Loucy (cell line): Measurements from ENCODE around the gene FRAS1.

Experiments
- H2AFZ ChIP-seq: fragments of 200-600 bp; sonication (generic); 2 replicates; pipeline ENCODE4 v1.6.0; 2016; ENCODE audit warnings: antibody characterized with exemption, mild to moderate bottlenecking, low read length, moderate library complexity
- H3F3A ChIP-seq: fragments of 200-600 bp; 2 replicates; pipeline ENCODE4 v1.6.0; 2016; ENCODE audit warnings: antibody characterized with exemption, low read depth, mild to moderate bottlenecking
- H3K27me3 ChIP-seq: fragments of 200-600 bp; sonication (generic); 2 replicates; pipeline ENCODE4 v1.6.1; 2014; ENCODE audit warnings: low read length, mild to moderate bottlenecking; ENCODE audit not compliant: insufficient read depth, poor library complexity, severe bottlenecking
- H3K36me3 ChIP-seq: fragments of 200-600 bp; sonication (generic); 2 replicates; pipeline ENCODE4 v1.6.1; 2016; ENCODE audit warnings: low read length; ENCODE audit not compliant: insufficient read depth
- H3K4me1 ChIP-seq: fragments of 200-600 bp; sonication (generic); 2 replicates; pipeline ENCODE4 v1.5.1; 2014; ENCODE audit warnings: low read length, mild to moderate bottlenecking; ENCODE audit not compliant: insufficient read depth, poor library complexity, severe bottlenecking
- H3K4me2 ChIP-seq: fragments of 200-600 bp; sonication (generic); 2 replicates; pipeline ENCODE4 v1.6.0; 2014; ENCODE audit warnings: antibody characterized with exemption, low read length, low read depth, mild to moderate bottlenecking; ENCODE audit not compliant: poor library complexity, severe bottlenecking
- H3K4me3 ChIP-seq: fragments of 200-600 bp; sonication (generic); 2 replicates; pipeline ENCODE4 v1.5.1; 2014; ENCODE audit warnings: low read length, mild to moderate bottlenecking, mixed read lengths; ENCODE audit not compliant: poor library complexity, severe bottlenecking
- H3K79me2 ChIP-seq: fragments of 200-600 bp; sonication (generic); 2 replicates; pipeline ENCODE4 v1.6.1; 2014; ENCODE audit warnings: low read length; ENCODE audit not compliant: insufficient read depth
- H3K9ac ChIP-seq: fragments of 200-600 bp; sonication (generic); 2 replicates; pipeline ENCODE4 v1.6.0; 2014; ENCODE audit warnings: mild to moderate bottlenecking, low read depth, low read length, moderate library complexity; ENCODE audit not compliant: poor library complexity, severe bottlenecking
- H3K9me2 ChIP-seq: fragments of 200-600 bp; sonication (generic); replicated peaks from 2 replicates; pipeline ENCODE4 v1.6.1; 2016; ENCODE audit warnings: low read depth, low read length, mixed read lengths
- H3K9me3 ChIP-seq: fragments of 200-600 bp; sonication (generic); 2 replicates; pipeline ENCODE4 v1.6.1; 2014; ENCODE audit warnings: mild to moderate bottlenecking, antibody characterized with exemption, low read length, low read depth; ENCODE audit not compliant: insufficient read depth
- H4K20me1 ChIP-seq: fragments of 200-600 bp; sonication (generic); 2 replicates; pipeline ENCODE4 v1.6.0; 2014; ENCODE audit warnings: antibody characterized with exemption, low read length, mild to moderate bottlenecking; ENCODE audit not compliant: insufficient read depth, poor library complexity, severe bottlenecking
- CTCF ChIP-seq: fragments of 200-600 bp; sonication (generic); conservative IDR thresholded peaks from 2 replicates; pipeline ENCODE4 v1.5.1; 2014; ENCODE audit warnings: mild to moderate bottlenecking, antibody characterized with exemption, low read length
- EZH2phosphoT487 ChIP-seq: fragments of 200-600 bp; IDR thresholded peaks from 2 replicates; pipeline ENCODE4 v1.6.1; 2018; ENCODE audit warnings: antibody characterized with exemption, mild to moderate bottlenecking, moderate library complexity, borderline replicate concordance

FRAS1 gene

GRCh38 chr4:78591404-78591803 is 534.3 kb downstream of the FRAS1 start:
- Histone ChIP-seq H3K9ac (no peak overlapping the region), H3K4me1 (peaks cover 9% of the 10 kb centered on the region), H3F3A (no peaks in the 10 kb centered on the region), H3K27me3 (no peaks in the 10 kb centered on the region), H3K9me3 (no peaks in the 10 kb centered on the region), H3K79me2 (no peaks in the 10 kb centered on the region), H2AFZ (no peak overlapping the region; the same call in 1 of the 2 replicates), H3K36me3 (no peaks in the 10 kb centered on the region), H3K4me2 (no peak overlapping the region), H3K4me3 (no peak overlapping the region), H3K9me2 (no peaks in the 10 kb centered on the region), H4K20me1 (no peaks in the 10 kb centered on the region)
- TF ChIP-seq CTCF: no peak
- no peak for TF ChIP-seq EZH2phosphoT487

GRCh38 chr4:78592088-78592783 is 535.1 kb downstream of the FRAS1 start:
- Histone ChIP-seq H3K9me3 (no peaks in the 10 kb centered on the region), H3K4me2 (no peak overlapping the region), H4K20me1 (no peaks in the 10 kb centered on the region), H3K9ac (no peak overlapping the region), H2AFZ (0 out of 2 replicates have a peak overlapping the region, but pooled peaks have one; percentile 7), H3K79me2 (no peaks in the 10 kb centered on the region), H3K27me3 (no peaks in the 10 kb centered on the region), H3K4me3 (no peak overlapping the region), H3K9me2 (no peaks in the 10 kb centered on the region), H3F3A (no peaks in the 10 kb centered on the region), H3K36me3 (no peaks in the 10 kb centered on the region), H3K4me1 (peaks cover 17% of the 10 kb centered on the region)
- TF ChIP-seq CTCF (peak; percentile 87), EZH2phosphoT487 (no peak)
